HepG2 (cell line): ENCODE results near the gene P2RX3. TPM values are rescaled to one million over a fixed set of nuclear protein-coding genes. Genes with fewer than 3 reads are reported as not detected.
A peak's percentile ranks its signal among the peaks of the same experiment; 100 is the strongest.

Experiments
- ATAC-seq: fragments of 200-7000 bp; cut with Tn5 transposase; 3 replicates; pipeline ENCODE4 v1.9.1; 2020; ENCODE audit warnings: mild to moderate bottlenecking, moderate library complexity
- BruUV-seq: library from RNA; stranded (reverse); fragments of 400-500 nt; replicated peaks from 2 replicates; lab custom pipeline; 2021; lab: Mats Ljungman, UMichigan
- CTCF ChIA-PET: fragments of 300-600 bp; formaldehyde crosslinking; extraction: SDS; loops from one replicate; lab custom pipeline; 2021; ENCODE audit warnings: low total read pairs, inconsistent platforms, low intra/inter-chr PET ratio; lab: Yijun Ruan, JAX
- POLR2A ChIA-PET: fragments of 350-600 bp; sonication (Branson Sonifier 250); formaldehyde crosslinking; loops from one replicate; lab custom pipeline; 2020; ENCODE audit warnings: antibody characterized with exemption, inconsistent platforms; lab: Yijun Ruan, JAX
- DNase-seq: peaks from one replicate; pipeline ENCODE4 v3.0.0-alpha.2; 2015; ENCODE audit warnings: low spot score
- FAIRE-seq: peaks from 3 replicates; lab custom pipeline; 2011; peaks lifted over from hg19 to GRCh38; lab: Jason Lieb, UNC
- H2AFZ ChIP-seq: one replicate; pipeline ENCODE4 v1.6.1; 2011; ENCODE audit warnings: low read length, inconsistent platforms
- H3K27ac ChIP-seq: fragments of 300-600 bp; 3 replicates; pipeline ENCODE4 v1.8.0; 2011; ENCODE audit warnings: mixed run types, mild to moderate bottlenecking, mixed read lengths, low read length, inconsistent platforms; ENCODE audit not compliant: insufficient read depth; ENCODE audit errors: extremely low read length
- H3K27me3 ChIP-seq, 2 experiments: fragments of 200-600 bp in 1 of 2; 2 replicates in 1 of 2; 3 replicates in 1 of 2; pipeline versions ENCODE4 v1.6.0 to v1.8.0; 2011; ENCODE audit warnings: low read length in 2 of 2, mild to moderate bottlenecking in 2 of 2, moderate library complexity in 2 of 2, inconsistent platforms in 1 of 2; ENCODE audit not compliant: insufficient read depth in 2 of 2, control insufficient read depth in 1 of 2
- H3K36me3 ChIP-seq, 2 experiments: fragments of 200-600 bp in 1 of 2; replicated peaks in 1 of 2; 2 replicates in 1 of 2; 3 replicates in 1 of 2; pipeline versions ENCODE4 v1.5.1 to v1.8.0; 2011; ENCODE audit warnings: low read length in 2 of 2, inconsistent platforms in 1 of 2; ENCODE audit not compliant: insufficient read depth in 2 of 2, control insufficient read depth in 1 of 2
- H3K4me1 ChIP-seq: 2 replicates; pipeline ENCODE4 v1.5.1; 2012; ENCODE audit warnings: low read length, inconsistent platforms; ENCODE audit not compliant: insufficient read depth
- H3K4me2 ChIP-seq: 2 replicates; pipeline ENCODE4 v1.6.0; 2011; ENCODE audit warnings: low read depth, low read length, inconsistent platforms
- H3K4me3 ChIP-seq, 3 experiments: fragments of 200-600 bp in 1 of 3; sonication (generic), shearing (Covaris generic) in 1 of 3; replicated peaks in 1 of 3; 2 replicates each; pipeline ENCODE4 v1.5.1; 2011 to 2016; ENCODE audit warnings: low read length in 3 of 3, inconsistent platforms in 2 of 3, low read depth in 2 of 3, mild to moderate bottlenecking in 2 of 3, control low read depth in 1 of 3, mixed read lengths in 1 of 3; ENCODE audit not compliant: insufficient read depth in 1 of 3
- H3K79me2 ChIP-seq: one replicate; pipeline ENCODE4 v1.6.1; 2011; ENCODE audit warnings: low read length, inconsistent platforms; ENCODE audit not compliant: insufficient read depth
- H3K9ac ChIP-seq: 2 replicates; pipeline ENCODE4 v1.6.0; 2011; ENCODE audit warnings: mild to moderate bottlenecking, low read depth, low read length, inconsistent platforms; ENCODE audit not compliant: insufficient read depth
- H3K9me3 ChIP-seq: 2 replicates; pipeline ENCODE4 v1.5.1; 2012; ENCODE audit warnings: mild to moderate bottlenecking, low read length
- H4K20me1 ChIP-seq: 2 replicates; pipeline ENCODE4 v1.6.0; 2011; ENCODE audit warnings: inconsistent platforms, mild to moderate bottlenecking, low read length, moderate library complexity; ENCODE audit not compliant: insufficient read depth
- POGZ ChIP-seq: sonication (generic); formaldehyde crosslinking; IDR thresholded peaks from 2 replicates; pipeline ENCODE4 v1.4.0; 2020; ENCODE audit warnings: mild to moderate bottlenecking, missing genetic modification reagents
- REL ChIP-seq: sonication (generic); formaldehyde crosslinking; conservative IDR thresholded peaks from 2 replicates; pipeline ENCODE4 v1.8.0; 2022; ENCODE audit warnings: mild to moderate bottlenecking, missing genetic modification reagents, moderate library complexity
- SP4 ChIP-seq: sonication (generic); formaldehyde crosslinking; IDR thresholded peaks from 2 replicates; pipeline ENCODE4 v1.8.1; 2023; ENCODE audit warnings: mild to moderate bottlenecking, missing genetic modification reagents
- SRSF9 ChIP-seq: fragments of 200-400 bp; formaldehyde crosslinking; IDR thresholded peaks from 2 replicates; pipeline ENCODE4 v1.6.1; 2018; ENCODE audit warnings: borderline replicate concordance, mild to moderate bottlenecking, low read depth, low read length; ENCODE audit not compliant: insufficient read depth, poor library complexity, severe bottlenecking
- ZFP1 ChIP-seq: IDR thresholded peaks from 2 replicates; pipeline ENCODE4 v1.6.1; 2016
- ZNF362 ChIP-seq: sonication (generic); formaldehyde crosslinking; IDR thresholded peaks from 2 replicates; pipeline ENCODE4 v1.4.0; 2020; ENCODE audit warnings: missing genetic modification reagents, mild to moderate bottlenecking, borderline replicate concordance
- ZNF431 ChIP-seq: sonication (generic); formaldehyde crosslinking; IDR thresholded peaks from 2 replicates; pipeline ENCODE4 v1.9.0; 2022; ENCODE audit warnings: missing genetic modification reagents, low read depth, mild to moderate bottlenecking, borderline replicate concordance
- ZNF44 ChIP-seq: sonication (generic); formaldehyde crosslinking; IDR thresholded peaks from 2 replicates; pipeline ENCODE4 v1.5.1; 2020; ENCODE audit warnings: mild to moderate bottlenecking, missing genetic modification reagents
- ZNF484 ChIP-seq: sonication (generic); formaldehyde crosslinking; IDR thresholded peaks from 2 replicates; pipeline ENCODE4 v1.5.1; 2020; ENCODE audit warnings: mild to moderate bottlenecking, low read depth, missing genetic modification reagents, borderline replicate concordance
- ZNF552 ChIP-seq: sonication (generic); formaldehyde crosslinking; IDR thresholded peaks from 2 replicates; pipeline ENCODE4 v1.9.0; 2022; ENCODE audit warnings: missing genetic modification reagents, mild to moderate bottlenecking, borderline replicate concordance
- ZNF629 ChIP-seq: sonication (generic); formaldehyde crosslinking; conservative IDR thresholded peaks from 2 replicates; pipeline ENCODE4 v1.5.0; 2020; ENCODE audit warnings: missing genetic modification reagents
- ZNF7 ChIP-seq: IDR thresholded peaks from 2 replicates; pipeline ENCODE4 v1.6.1; 2016; ENCODE audit warnings: missing biosample characterization, missing genetic modification reagents
- ZNF879 ChIP-seq: sonication (generic); formaldehyde crosslinking; IDR thresholded peaks from 2 replicates; pipeline ENCODE4 v1.8.1; 2023; ENCODE audit warnings: missing genetic modification reagents
- whole genome bisulfite sequencing: methylation state at CpG from one replicate; pipeline ENCODE4 v1.1.6; 2017; ENCODE audit warnings: low lambda C conversion rate; 5-methylcytosine and 5-hydroxymethylcytosine counted together
- in situ Hi-C: cut with HindIII; loops from 2 replicates; pipeline ENCODE4 v1.10.0; 2017; ENCODE audit warnings: low pct_unique_long_range_greater_than_20kb; ENCODE audit not compliant: extremely low pct_ligation_motif_present
- intact Hi-C: fragments of 100-400 bp; cut with micrococcal nuclease; formaldehyde crosslinking; loops from one replicate; pipeline ENCODE4 v1.10.0; 2022; ENCODE audit not compliant: unreplicated experiment
- polyA plus RNA-seq, 8 experiments: library from polyadenylated mRNA; depleted of rRNA in 3 of 8; stranded (reverse) in 7 of 8; unstranded in 1 of 8; fragments of >200 nt; fragmentation: Illumina TruSeq in 4 of 8; extraction: Trizol in 4 of 8; gene quantifications; 2 replicates each; pipeline versions ENCODE4 v1.2.1 to v1.2.3, GENCODE V29; 2011 to 2016; ENCODE audit warnings: low read depth in 4 of 8, missing spikeins in 1 of 8, mixed read lengths in 1 of 8; ENCODE audit not compliant: insufficient read depth in 1 of 8
- total RNA-seq, 5 experiments: library from RNA; depleted of rRNA; stranded (reverse); fragments of >200 nt; fragmentation: Illumina TruSeq; extraction: Trizol; gene quantifications; 2 replicates each; pipeline ENCODE4 v1.2.3, GENCODE V29; 2016; ENCODE audit warnings: low read depth in 1 of 5
- TF ChIP-seq, protein P1 (sequence below): sonication (generic); formaldehyde crosslinking; IDR thresholded peaks from 2 replicates; pipeline ENCODE4 v1.4.0; 2020; ENCODE audit warnings: missing genetic modification reagents, borderline replicate concordance
- TF ChIP-seq, protein P2 (sequence below): IDR thresholded peaks from 2 replicates; pipeline ENCODE4 v1.6.1; 2016; ENCODE audit warnings: mild to moderate bottlenecking, missing biosample characterization, missing genetic modification reagents

Gene P2RX3
- total and polyA plus RNA-seq, 2 of the 13 experiments (the other 11 are each of a cell fraction or from before 2014, with no cell fraction given), result 0.08 TPM; not detected in 1

DNA sequence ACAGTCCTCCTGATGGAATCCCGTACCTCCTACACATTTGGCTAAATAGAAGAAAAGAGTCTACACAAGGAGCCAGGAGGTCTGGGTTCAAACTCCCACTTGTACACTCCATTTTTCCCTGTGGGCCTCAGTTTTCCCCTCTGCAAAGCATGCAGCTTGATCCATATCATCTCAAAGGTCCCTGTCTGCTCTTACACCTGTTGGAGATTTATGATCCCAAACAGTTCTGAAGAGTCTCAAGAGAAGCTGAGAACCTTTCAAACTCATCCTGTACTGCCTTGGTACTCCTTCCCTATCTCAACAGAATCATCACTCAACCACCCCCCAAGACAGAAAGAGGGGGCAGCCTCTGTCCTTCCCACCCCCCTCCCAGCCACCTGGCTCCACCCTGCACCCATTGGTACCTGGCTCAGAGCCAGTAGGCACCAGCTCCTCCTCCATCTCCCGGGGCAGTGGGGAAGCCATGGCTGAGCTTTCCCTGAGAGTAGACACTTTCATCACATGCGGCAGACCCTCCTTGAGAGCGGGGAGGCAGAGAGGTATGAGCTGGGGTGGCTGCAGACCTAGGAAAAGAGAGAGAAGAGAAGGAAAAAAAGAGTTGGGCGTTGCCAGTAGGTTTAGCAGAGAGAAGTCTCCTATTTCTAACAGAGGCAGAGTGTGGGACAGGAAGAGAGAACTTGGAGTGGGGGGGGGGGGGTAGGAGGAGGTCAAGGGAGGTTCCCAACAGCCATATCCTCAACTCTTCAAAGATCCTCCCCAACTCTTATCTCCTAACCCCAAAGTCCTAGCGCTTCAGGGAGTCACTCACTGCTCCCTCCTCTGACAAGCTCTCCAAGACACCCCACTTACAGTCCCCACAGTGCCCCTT, 16.5 kb upstream of the P2RX3 start (continued):
- peak; percentile 54; the same call in 1 of the 2 replicates for TF ChIP-seq ZNF362
- no peak for TF ChIP-seq ZFP1 (CRISPR knock-in tag)
- TF ChIP-seq, protein P1, sequence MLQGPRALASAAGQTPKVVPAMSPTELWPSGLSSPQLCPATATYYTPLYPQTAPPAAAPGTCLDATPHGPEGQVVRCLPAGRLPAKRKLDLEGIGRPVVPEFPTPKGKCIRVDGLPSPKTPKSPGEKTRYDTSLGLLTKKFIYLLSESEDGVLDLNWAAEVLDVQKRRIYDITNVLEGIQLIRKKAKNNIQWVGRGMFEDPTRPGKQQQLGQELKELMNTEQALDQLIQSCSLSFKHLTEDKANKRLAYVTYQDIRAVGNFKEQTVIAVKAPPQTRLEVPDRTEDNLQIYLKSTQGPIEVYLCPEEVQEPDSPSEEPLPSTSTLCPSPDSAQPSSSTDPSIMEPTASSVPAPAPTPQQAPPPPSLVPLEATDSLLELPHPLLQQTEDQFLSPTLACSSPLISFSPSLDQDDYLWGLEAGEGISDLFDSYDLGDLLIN (CRISPR knock-in tag), result no peak
- TF ChIP-seq ZNF629, result peak; percentile 76
- TF ChIP-seq ZNF552, result no peak
- TF ChIP-seq ZNF7 (CRISPR knock-in tag), result peak; percentile 67
- no peak for TF ChIP-seq REL (CRISPR knock-in tag)

- H3K36me3 ChIP-seq, result peaks cover 20 to 35% of the 10 kb centered on the region in 2 experiments; a peak in 4 of 5 replicates
- H3K27me3 ChIP-seq, result no peaks in the 10 kb centered on the region; a peak in 1 of 5 replicates
- peak overlapping the region; percentile 14 for H3K27ac ChIP-seq
- DNase-seq (peak; percentile 69), FAIRE-seq (no peak), ATAC-seq (peak; percentile 18)
- TSS peak; percentile 50 for BruUV-seq
- peaks cover 12% of the 10 kb centered on the region for H3K79me2 ChIP-seq
- H3K9me3 ChIP-seq, result no peaks in the 10 kb centered on the region
- POLR2A ChIA-PET, result interaction anchor here (1.7 to 2.8 kb wide), 4 partner anchors 9 to 14 kb away, joined by 4 to 38 read pairs (median 8); partner anchors contain the start of gene SSRP1
- no peak overlapping the region for H2AFZ ChIP-seq
- peaks cover 51% of the 10 kb centered on the region for H3K4me1 ChIP-seq
- no peak overlapping the region; a peak in 1 of 6 replicates for H3K4me3 ChIP-seq
- CTCF ChIA-PET, result no interaction called here
- intact Hi-C loops (no loop called here), in situ Hi-C loops (no loop called here)
- H3K9ac ChIP-seq, result peak overlapping the region; percentile 27; the same call in 1 of the 2 replicates
- H3K4me2 ChIP-seq, result peak overlapping the region; percentile 86
- H4K20me1 ChIP-seq, result peaks cover 17% of the 10 kb centered on the region; the same call in 1 of the 2 replicates
- whole genome bisulfite sequencing, result 42% methylated on average over 13 of the region's 13 CpGs
- TF ChIP-seq ZNF484 (CRISPR knock-in tag) (no peak), ZNF44 (no peak), ZNF879 (CRISPR knock-in tag) (no peak), SP4 (CRISPR knock-in tag) (no peak), POGZ (CRISPR knock-in tag) (no peak), ZNF629 (peak; percentile 67), SRSF9 (no peak), ZNF431 (CRISPR knock-in tag) (no peak)
- TF ChIP-seq, protein P2, sequence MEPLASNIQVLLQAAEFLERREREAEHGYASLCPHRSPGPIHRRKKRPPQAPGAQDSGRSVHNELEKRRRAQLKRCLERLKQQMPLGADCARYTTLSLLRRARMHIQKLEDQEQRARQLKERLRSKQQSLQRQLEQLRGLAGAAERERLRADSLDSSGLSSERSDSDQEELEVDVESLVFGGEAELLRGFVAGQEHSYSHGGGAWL (CRISPR knock-in tag), result no peak
These were observed 15.6 kb upstream of the P2RX3 start for GRCh38 chr11:57322256-57323166.
